ENCODE results near the gene C19orf44.
A peak's percentile ranks its signal among the peaks of the same experiment; 100 is the strongest.
"Not testable (repeated sequence)": the region's sequence is repeated elsewhere in the genome, so short reads cannot be mapped to it uniquely, and the experiment has no call there.

Gene C19orf44

DNA sequence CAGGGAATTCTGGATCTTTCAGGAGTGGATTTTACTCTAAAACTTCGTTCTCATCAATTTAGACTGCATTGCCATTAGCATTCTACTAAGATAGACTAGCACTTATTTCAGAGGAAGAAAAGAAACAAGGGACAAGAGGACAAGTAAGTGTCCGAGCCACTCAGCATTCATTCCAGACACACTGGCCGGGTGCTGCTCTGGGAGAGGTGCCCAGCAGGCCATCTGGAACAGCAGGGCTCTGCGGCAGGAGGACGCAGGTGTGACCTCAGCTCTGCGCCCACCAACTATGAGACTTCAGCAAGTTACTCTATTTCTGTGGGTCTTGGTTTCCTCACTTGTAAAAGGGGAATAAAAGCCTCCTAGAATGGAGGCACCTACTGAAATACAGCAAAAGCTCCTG, 28.6 kb upstream of the C19orf44 start:
- DNase-seq (ENCODE audit: low spot score) = no peak

DNA sequence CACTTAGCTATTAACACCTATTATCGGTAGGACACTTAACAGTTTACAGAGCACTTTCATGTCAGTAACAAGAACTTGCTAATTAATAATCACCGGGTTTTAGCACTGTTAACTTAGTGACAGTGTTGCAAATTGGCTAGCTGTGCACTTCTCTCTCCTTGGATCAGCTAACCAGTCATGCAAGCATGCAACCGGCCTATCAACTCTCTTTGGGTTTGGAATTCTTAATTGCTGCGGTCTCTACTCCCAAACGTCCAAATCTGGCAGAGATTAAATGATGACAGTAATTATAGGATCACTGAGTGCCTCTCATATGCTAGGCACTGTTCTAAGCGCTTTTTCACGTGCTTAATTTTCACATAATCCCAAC, 25.7 kb upstream of the C19orf44 start:
- DNase-seq (ENCODE audit: low spot score) = peak; percentile 33

DNA sequence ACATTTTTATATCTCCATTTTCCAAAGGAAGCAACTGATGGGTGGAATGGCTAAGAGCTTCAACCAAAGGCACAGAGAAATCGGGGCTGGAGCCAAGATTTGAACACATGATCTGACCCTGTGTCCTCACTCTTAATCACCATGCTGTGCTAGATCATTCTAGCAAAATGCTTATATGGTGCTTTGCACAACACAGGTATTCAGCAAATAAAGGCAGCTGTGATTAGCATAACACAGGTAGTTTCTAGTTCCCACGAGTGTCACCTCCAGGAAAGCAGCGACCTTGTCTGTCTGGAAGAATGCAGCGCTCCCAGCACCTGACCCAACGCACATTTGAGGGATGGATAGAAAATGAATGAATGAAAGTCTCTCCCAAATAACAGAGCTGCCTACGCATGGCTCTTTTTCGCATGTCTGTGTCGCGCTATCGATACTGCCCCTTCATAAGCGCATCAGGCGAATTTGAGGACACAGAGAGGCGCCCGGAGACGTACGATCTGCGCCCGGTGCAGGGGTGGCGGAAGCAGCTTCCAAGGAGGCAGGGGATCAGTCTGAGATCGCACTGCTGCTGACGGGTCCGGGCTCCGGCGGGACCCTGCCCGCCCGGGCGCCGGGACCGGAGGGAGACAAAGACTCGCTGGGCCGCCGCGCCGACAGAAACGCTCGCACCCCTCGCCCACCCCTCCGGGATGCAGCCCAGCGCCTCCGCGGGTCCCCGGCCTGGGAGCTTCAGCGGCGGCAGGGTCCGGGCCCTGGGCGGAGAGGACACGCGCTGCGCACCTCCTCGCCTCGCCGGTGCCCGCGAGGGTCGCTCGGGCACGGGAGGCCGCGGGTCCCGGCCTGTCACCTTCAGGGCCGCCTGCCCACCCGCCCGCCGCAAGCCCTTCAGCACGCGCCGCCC, 25.0 kb upstream of the C19orf44 start:
- peak; percentile 49 for DNase-seq (ENCODE audit: low spot score)

GRCh38 chr19:16472559-16472899, 23.7 kb upstream of the C19orf44 start:
- DNase-seq (ENCODE audit: low spot score) = not testable (repeated sequence)

DNA sequence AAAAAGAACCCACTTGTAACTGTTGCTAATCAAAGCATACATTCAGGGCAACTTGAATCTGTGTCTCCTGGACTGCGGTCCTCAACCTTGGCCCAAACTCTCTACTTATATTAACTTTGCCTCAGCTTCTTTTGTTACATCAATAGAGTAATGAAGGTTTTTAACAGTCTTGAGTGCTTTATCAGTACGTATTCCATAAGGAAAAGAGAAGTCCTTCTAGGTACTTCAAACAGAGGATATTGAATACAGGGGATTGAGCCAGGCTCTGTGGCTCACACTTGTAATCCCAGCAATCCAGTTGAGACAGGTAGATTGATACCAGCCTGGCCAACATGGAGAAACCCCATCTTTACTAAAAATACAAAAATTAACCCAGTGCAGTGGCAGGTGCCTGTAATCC, 23.2 kb upstream of the C19orf44 start:
- DNase-seq (ENCODE audit: low spot score) = no peak

- no peak for DNase-seq (ENCODE audit: low spot score)
Measured at GRCh38 chr19:16473875-16474392, 22.3 kb upstream of the C19orf44 start.

- DNase-seq (ENCODE audit: low spot score) = no peak
Measured at GRCh38 chr19:16476401-16476800, 19.8 kb upstream of the C19orf44 start.

DNA sequence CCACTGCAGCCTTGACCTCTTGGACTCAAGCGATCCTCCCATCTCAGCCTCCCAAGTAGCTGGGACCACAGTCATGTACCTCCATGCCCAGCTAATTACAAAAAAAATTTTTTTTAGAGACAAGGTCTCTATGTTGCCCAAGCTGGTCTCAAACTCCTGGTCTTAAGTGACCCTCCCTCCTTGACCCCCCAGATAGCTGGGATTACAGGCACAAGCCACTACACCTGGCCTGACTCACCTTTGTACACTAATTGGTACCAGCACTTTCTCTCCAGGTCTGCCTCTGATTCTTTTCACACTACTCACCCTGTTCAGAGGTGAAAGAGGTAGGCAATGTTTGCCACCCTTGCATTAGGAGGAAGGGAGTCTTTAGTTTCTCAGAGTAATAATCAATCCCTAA, 18.9 kb upstream of the C19orf44 start:
- no peak for DNase-seq (ENCODE audit: low spot score)

DNA sequence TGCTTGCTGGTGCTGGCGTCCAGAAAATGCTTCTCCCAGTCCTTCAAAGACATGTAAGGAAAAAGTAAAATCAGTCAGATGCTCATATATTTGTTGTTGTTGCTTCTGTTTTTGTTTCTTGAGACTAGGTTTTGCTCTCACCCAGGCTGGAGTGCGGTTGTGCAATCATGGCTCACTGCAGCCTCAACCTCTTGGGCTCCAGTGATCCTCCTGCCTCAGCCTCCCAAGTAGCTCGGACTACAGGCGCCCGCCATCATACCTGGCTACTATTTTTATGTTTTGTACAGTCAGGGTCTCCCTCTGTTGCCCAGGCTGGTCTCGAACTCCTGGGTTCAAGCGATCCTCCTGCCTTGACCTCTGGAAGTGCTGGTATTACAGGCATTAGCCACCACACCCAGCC, 13.4 kb upstream of the C19orf44 start:
- DNase-seq (ENCODE audit: low spot score) = no peak

- not testable (repeated sequence) for DNase-seq (ENCODE audit: low spot score)
Measured at GRCh38 chr19:16486476-16486875, 9.7 kb upstream of the C19orf44 start.

- no peak for DNase-seq (ENCODE audit: low spot score)
Measured at GRCh38 chr19:16496613-16496983, 404 bp downstream of the C19orf44 start.

GRCh38 chr19:16497042-16497441, 848 bp downstream of the C19orf44 start:
- DNase-seq (ENCODE audit: low spot score) = no peak

DNA sequence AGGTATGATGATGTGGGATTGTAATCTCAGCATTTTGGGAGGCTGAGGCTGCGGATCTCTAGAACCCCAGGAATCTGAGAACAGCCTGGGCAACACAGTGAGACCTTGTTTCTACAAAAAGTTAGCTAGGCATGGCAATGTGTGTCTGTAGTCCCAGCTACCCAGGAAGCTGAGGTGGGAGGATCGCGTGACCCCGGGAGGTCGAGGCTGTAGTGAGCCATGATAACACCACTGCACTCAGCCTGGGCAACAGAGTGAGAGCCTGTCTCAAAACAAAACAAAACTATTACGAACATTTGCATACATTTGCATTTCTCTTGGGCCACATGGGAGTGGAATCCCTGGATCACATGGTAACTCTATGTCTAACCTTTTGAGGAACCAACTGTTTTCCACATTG, 1.6 kb downstream of the C19orf44 start:
- no peak for DNase-seq (ENCODE audit: low spot score)

DNA sequence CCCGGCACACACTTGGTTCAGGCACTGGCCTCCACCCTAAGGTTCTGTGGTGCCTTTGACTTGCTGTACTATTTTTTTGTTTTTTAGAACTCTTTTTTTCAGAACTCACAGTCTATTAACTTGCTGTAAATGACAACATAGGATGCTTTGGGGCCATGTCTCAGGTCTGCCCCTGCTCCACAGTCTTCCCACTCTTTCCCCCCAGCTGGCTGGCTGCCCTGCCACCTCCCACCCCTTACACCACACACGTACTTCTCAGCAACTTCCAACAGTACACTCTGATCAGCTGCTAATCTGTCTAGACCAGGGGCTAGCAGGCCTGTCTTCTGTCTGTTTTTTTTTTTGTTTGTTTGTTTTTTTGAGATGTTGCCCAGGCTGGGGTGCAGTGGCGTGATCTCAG, 8.1 kb downstream of the C19orf44 start:
- no peak for DNase-seq (ENCODE audit: low spot score)

GRCh38 chr19:16506161-16506560, 10.0 kb downstream of the C19orf44 start:
- DNase-seq (ENCODE audit: low spot score) = not testable (repeated sequence)

GRCh38 chr19:16506961-16507360, 10.8 kb downstream of the C19orf44 start:
- no peak for DNase-seq (ENCODE audit: low spot score)

DNA sequence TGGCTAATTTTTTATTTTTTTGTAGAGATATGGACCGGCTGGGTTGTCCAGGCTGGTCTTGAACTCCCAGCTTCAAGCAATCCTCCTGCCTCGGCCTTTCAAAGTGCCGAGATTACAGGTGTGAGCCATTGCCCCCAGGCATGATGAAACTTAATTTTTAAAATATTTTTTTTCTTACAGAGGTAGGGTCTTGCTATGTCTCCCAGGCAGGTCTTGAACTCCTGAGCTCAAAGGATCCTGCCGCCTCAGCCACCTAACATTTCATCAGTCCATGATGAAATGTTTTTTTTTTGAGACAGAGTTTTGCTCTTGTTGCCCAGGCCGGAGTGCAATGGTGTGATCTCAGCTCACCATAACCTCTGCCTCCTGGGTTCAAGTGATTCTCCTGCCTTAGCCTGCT, 12.4 kb downstream of the C19orf44 start:
- no peak for DNase-seq (ENCODE audit: low spot score)

DNA sequence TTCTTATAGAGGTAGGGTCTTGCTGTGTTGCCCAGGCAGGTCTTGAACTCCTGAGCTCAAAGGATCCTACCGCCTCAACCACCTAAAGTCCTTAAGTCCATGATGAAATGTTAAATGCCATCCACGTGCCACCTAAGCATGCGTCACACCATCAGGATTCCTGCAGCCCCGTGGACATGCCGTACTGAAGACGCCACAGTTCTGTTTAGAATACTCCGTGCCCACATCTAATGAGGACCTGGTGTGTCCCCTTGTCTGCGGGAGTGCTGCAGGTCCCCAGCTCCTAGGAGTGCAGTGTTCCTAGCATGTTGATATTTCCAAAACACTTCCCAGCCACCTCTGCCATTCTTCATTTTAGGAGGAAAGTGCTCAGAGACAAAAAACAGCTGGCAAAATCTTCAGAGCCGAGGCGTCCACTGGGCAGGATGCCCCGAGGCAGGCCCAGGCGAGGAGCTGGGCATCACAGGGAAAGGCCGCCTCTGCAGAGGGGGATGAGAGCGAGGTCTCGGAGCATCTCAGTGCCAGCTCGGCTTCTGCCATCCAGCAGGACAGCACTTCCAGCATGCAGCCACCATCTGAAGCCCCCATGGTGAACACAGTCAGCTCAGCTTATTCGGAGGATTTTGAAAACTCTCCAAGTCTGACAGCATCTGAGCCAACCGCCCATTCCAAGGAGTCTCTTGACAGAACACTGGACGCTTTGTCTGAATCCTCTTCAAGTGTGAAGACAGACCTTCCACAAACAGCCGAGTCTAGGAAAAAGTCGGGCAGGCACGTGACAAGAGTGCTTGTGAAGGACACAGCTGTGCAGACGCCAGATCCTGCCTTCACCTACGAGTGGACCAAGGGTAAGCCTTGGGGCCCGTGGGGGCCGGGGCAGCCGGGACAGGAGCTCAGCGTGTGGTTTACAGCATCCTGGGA, 13.2 kb downstream of the C19orf44 start:
- no peak for DNase-seq (ENCODE audit: low spot score)

DNA sequence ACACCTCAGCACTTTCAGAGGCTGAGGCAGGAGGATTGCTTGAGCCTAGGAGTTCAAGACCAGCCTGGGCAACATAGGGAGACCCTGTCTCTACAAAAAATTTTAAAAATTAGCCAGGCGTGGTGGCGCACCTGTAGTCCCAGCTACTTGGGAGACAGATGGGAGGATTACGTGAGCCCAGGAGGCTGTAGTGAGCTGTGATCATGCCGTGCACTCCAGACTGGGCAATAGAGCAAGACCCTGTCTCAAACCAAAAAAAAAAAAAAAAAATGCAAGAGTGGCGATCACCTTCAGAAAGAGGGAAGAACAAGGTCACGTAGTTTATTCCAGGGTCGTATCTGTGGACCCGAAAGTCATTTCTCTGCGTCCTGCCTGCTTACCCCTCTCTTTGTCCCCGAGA, 16.4 kb downstream of the C19orf44 start:
- DNase-seq (ENCODE audit: low spot score) = not testable (repeated sequence)

DNA sequence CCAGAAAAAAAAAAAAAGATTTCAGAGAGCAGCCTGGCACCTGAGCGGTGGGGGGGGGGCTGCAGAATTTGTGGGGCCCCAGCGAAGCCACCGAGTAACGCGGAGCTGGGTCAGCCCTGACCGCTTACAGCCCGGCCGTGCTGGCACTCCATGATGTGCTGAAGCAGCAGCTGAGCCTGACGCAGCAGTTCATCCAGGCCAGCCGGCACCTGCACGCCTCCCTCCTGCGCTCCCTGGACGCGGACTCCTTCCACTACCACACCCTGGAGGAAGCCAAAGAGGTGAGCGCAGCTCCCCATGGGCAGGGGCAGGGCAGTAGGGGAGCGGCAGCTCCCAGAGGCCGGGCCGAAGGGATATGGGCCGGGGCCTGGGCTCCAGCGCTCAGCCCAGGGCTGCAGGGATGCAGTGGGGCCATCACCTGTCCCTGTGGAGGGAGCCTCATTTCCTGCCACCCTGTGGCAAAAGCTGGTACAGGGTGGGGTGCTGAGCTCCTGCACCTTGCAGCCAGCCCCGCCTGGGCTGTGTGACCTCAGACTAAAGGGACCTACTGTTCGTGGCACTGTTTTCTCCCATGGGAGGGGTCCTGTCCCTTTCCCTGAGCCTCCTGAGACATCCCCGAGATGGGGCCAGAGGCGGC, 18.3 kb downstream of the C19orf44 start:
- no peak for DNase-seq (ENCODE audit: low spot score)

DNA sequence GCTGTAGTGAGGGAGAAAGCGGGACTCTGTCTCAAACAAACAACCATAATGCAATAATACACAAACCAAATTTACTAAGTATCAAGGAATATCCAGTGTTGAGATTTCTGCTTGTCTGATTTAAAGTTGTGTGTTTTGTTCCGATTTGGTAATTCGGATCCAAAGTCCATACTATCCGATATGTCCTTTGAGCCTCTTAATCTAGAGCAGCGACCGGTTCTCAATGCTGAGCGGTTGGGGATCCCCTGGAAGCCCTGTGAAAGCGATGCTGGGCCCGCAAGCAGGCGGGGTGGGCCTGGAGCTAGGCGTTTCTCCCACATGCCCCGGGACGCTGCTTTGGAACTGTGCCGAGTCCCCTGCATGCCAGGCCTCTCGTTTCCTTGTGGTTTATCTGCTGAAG, 20.2 kb downstream of the C19orf44 start:
- no peak for DNase-seq (ENCODE audit: low spot score)

DNA sequence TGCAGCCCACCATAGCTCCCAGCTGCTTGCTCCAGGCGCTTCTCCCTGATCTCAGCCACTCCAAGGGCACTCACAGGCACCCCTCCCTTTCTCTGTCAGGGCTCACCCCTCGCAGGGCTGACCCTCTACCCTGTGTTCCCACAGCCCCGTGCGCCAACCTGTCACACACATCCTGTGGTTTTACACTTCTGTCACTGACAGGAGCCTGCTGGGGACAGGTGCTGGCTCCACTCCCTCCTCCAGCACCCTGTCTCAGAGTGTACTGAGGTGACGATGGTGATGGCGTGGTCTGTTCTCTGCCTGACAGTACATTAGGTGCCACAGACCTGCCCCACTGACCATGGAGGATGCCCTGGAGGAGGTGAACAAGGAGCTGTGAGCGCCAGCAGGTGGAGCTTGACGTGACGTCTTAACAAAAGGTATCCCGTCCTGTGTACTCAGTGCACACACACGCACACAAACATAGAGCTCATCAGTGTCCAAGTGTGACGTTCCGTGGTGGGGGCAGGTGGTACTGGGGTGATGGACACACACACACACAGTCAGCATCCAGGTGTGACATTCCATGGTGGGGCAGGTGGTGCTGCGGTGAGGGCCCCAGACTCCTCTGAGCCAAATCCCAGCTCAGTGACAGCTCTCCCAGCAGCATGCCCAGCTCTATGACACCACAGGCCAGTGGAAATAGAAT, 20.9 kb downstream of the C19orf44 start:
- DNase-seq (ENCODE audit: low spot score) = no peak
